HCT116 (cell line): ENCODE results near the gene IQGAP2.

Experiments used
- POLR2A ChIP-seq: IDR thresholded peaks from 2 replicates; pipeline ENCODE4 v1.7.0; 2011; ENCODE audit warnings: borderline replicate concordance; ENCODE audit not compliant: insufficient read depth, insufficient read length; ENCODE audit errors: extremely low read depth
- POLR2AphosphoS5 ChIP-seq: IDR thresholded peaks from 2 replicates; pipeline ENCODE4 v1.6.1; 2011; ENCODE audit warnings: mild to moderate bottlenecking, low read depth, low read length, moderate library complexity
- TF ChIP-seq, protein P1 (sequence below), 3 experiments: fragments of 200-600 bp in 1 of 3; sonication (generic) in 1 of 3; IDR thresholded peaks in 2 of 3; conservative IDR thresholded peaks in 1 of 3; 2 replicates each; pipeline ENCODE4 v1.5.1; 2012 to 2017; ENCODE audit warnings: low read depth in 2 of 3, low read length in 2 of 3, antibody characterized with exemption in 1 of 3, borderline replicate concordance in 1 of 3, control low read depth in 1 of 3, mild to moderate bottlenecking in 1 of 3, mixed read lengths in 1 of 3, mixed run types in 1 of 3, moderate library complexity in 1 of 3; ENCODE audit not compliant: insufficient read depth in 1 of 3
- TF ChIP-seq, protein P2 (sequence below): IDR thresholded peaks from 2 replicates; pipeline ENCODE4 v1.6.1; 2012
- TF ChIP-seq, protein P3 (sequence below): IDR thresholded peaks from 2 replicates; pipeline ENCODE4 v1.6.1; 2012

DNA sequence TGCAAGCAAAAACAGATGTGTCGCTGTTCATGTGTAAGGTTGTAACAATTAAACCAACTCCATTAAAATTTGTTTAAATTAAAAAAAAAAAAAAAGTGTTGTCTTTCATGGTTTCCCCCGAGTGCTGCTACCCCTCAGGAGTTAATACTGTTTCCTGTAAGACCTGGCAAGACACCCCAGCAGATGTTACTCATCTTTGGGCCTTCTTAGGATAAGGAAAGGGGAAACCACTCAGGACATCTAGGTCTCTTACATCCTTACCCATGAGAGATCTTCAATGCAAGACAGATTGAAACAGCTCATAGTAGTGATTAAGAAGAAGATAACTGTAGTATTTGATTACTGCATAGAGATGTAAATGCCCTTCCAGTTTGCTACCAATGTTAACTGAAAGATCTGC lies 279.3 kb downstream of the IQGAP2 start:
- TF ChIP-seq POLR2A (no peak), POLR2AphosphoS5 (no peak)
- TF ChIP-seq, protein P1, sequence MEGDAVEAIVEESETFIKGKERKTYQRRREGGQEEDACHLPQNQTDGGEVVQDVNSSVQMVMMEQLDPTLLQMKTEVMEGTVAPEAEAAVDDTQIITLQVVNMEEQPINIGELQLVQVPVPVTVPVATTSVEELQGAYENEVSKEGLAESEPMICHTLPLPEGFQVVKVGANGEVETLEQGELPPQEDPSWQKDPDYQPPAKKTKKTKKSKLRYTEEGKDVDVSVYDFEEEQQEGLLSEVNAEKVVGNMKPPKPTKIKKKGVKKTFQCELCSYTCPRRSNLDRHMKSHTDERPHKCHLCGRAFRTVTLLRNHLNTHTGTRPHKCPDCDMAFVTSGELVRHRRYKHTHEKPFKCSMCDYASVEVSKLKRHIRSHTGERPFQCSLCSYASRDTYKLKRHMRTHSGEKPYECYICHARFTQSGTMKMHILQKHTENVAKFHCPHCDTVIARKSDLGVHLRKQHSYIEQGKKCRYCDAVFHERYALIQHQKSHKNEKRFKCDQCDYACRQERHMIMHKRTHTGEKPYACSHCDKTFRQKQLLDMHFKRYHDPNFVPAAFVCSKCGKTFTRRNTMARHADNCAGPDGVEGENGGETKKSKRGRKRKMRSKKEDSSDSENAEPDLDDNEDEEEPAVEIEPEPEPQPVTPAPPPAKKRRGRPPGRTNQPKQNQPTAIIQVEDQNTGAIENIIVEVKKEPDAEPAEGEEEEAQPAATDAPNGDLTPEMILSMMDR (IDR thresholded peaks at IDR 0.05 in 2 of 3, conservative IDR thresholded peaks at IDR 0.05 in 1 of 3; ENCODE audit: borderline replicate concordance in 1 of 3, insufficient read depth in 1 of 3, low read depth in 2 of 3, low read length in 2 of 3) = no peak
- TF ChIP-seq, protein P2, sequence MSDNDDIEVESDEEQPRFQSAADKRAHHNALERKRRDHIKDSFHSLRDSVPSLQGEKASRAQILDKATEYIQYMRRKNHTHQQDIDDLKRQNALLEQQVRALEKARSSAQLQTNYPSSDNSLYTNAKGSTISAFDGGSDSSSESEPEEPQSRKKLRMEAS = no peak
- TF ChIP-seq, protein P3, sequence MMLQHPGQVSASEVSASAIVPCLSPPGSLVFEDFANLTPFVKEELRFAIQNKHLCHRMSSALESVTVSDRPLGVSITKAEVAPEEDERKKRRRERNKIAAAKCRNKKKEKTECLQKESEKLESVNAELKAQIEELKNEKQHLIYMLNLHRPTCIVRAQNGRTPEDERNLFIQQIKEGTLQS = no peak
